ENCODE results near the gene SCUBE1.

Gene SCUBE1

DNA sequence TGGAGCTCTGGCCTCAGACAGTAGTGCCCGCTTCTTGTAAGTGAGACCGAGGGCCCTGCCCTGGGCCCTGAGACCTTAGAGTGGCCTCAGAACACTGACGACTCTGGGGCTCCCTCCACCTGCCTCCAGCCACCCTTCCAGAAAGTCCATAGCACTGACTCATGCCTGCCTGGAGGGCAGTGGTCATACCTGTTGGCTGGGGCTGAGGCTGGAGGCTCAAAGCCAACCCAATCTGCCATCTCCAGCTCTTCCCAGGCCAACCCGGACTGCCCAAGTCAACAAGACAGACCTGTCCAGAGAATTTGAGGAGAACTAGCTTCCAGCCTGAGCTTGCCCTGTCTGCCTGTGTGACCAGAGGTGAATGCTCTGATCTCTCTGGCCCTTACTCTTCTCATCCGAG, 89.3 kb downstream of the SCUBE1 start:
- no peak for DNase-seq

GRCh38 chr22:43252319-43252718, 90.9 kb downstream of the SCUBE1 start:
- no peak for DNase-seq

GRCh38 chr22:43249789-43250471, 93.2 kb downstream of the SCUBE1 start:
- no peak for DNase-seq

DNA sequence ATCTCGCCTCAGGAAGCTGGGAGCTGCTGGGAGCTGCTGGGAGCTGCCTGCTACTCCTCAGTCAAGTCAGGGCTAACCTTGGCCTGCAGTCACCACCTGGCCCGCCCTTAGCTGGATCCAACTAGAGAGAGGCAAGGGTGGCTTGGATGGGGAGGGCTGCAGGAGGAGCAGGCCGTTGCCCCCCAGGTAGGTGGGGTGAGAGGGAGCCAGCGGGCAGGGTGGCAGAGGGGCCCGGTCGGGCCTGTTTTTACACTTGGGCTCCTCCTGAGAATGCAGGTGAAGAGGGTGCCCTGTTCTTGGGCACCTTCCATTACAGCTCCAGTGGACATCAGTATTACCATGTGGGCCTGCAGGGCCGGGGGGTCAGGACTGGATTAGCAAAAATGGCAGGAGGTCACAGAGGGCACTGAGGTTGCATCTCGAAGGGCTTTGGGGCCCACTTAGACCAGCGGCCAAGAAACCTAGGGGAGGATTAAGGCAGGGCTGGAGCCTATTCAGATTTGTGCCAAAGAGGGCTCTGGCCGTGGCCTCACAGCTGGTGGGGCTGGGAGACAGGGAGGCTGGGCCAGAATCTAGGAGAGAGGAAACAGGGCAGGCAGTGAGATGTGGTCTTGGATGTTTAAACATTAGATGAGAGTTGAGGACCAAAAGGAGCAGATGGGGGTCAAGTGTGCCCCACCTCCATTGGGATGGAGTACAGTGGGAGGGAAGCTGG, 95.5 kb downstream of the SCUBE1 start:
- no peak for DNase-seq

- DNase-seq = no peak
Measured at GRCh38 chr22:43246188-43246587, 97.0 kb downstream of the SCUBE1 start.

GRCh38 chr22:43245717-43246116, 97.5 kb downstream of the SCUBE1 start:
- no peak for DNase-seq

DNA sequence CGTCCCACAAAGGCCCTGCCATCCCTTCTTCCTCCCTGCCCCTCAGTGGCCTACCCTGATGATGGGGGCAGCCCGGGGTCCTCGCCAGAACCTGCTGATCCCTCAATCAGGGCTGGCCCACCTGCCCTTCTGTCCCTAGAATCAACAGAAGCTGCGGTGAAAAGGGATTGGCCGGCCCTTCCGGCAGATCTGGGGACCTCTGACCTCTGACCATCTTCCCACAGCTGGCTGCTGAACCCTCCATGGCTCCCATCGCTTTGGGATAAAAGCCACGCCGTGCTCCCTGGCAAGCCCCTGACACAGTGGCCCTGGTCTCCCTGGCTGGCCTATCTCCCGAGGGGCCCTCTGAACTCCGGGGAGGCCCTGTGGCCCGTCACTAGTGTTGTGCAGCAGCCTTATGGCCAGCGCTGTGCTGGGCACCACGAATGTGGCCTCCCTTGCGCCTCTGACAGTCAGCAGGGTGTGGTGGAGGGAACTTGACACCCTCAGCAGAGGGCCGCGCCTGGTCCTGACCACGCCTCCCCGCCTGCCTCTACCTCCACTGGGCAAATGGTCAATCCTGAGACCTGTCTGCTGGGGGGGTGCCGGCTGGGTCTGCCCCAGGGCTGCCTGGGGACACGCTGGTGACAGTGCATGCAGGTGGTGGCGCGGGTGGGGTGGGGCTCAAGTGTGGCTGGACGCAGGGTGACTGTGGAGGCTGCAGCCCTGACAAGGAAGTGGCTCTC, 98.2 kb downstream of the SCUBE1 start:
- DNase-seq = no peak

DNA sequence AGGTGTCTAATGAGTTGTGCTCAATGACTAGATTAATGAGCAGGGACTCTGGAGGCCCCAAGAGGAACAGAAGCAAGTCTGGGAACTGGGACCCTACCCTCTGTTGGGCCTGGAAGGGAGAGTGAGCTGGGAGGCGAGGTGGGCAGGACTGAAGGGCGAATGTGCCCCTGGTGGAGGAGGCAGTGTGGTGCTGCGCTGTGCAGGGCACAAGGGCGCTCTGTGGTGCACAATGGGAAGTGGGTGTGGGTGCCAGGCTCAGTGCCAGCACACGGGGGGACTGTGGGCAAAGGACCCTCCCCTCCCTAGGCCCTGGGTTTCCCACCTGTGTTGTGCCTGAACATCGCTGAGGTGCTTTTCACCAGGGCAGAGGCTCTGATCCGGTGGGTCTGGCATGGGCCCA, 98.8 kb downstream of the SCUBE1 start:
- no peak for DNase-seq

DNA sequence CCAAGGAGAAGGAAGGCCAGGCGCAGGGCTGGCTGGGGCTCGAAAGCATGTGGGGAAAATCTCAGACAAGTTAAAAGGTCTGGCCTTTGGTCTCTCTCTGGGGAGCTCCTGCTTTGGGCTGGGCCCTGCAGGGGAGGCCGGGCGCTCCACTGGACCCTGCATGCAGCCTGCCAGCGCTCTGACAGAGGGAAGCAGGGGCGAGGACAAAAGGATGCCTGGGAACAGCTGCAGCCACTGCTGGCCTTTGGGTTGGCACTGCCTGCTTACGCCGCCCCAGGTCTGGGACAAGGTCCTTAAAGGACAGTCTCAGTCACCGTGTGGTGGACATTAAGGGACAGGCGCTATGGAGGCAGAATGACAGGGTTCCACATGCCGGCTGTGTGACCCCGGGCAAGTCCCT, 99.8 kb downstream of the SCUBE1 start:
- no peak for DNase-seq

GRCh38 chr22:43242627-43243026, 100.5 kb downstream of the SCUBE1 start:
- no peak for DNase-seq

GRCh38 chr22:43241699-43242386, 101.3 kb downstream of the SCUBE1 start:
- no peak for DNase-seq

DNA sequence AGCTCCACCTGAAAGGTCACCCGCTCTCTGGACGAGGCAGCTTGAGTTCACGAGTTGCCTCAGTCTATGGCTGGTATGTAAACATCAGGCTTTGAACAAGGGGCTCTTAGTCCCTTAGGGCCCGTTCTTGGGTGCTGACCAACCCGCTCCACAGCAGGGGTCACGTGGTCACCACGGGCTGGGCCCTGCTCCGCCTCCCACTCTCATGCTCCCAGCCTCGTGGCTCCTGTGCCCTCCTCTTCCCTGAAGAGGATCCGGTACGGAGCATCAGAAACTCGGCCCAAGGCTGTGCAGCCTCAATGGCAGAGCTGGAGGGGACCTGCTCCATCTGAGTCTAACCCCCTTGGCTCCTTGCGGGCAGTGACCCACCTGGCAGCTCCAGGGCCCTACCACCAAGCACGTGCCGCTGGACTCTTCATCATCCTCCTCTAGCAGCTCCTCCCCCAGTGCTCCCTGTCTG, 102.0 kb downstream of the SCUBE1 start:
- DNase-seq = no peak

DNA sequence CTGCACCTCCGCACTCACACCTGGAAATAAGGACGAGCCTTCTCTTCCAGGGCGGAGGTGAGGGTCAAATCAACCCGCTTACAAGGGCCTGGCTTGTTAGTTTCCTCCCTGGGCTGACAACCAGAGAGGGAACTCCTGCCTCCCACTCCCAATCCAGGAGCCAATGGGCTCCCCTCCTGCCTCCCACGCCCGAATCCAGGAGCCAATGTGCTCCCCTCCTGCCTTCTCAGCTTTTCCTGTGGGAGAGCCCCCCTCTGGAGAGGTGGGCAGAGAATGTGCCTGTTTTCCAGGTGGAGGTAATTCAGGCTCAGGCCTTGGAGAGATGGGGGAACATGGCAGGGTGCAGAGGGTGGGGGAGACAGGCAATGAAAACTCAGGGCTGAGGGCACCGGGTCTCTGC, 102.6 kb downstream of the SCUBE1 start:
- no peak for DNase-seq

- no peak for DNase-seq
Measured at GRCh38 chr22:43239956-43240355, 103.2 kb downstream of the SCUBE1 start.

DNA sequence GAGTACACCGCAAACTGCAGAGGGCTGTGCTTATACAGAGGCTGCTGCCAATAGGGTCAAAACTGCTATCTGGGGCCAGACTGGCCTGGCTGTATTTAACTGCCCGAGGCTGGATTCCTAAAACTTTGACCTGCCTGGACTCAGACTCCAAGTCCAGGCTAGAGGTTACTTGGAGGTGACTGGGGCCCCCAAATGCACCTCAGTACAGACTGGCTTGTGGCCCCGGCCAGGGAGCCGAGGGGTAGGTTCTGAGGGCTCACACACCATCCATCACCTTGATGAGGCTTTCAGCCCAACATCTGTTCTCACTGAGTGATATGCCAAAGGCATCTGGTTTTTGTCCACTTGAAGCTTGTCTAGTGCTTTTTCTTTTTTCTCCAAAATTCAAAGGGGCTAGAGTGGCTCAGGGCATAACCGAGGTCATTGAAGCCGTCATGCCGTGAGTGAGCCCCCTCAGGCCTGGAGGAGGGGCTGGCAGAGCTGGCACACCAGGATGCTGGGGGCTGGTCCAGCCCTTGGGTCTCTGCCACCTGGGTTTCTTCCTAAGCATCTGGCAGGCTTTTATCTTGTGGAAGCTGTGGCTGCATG, 103.9 kb downstream of the SCUBE1 start:
- DNase-seq = no peak

DNA sequence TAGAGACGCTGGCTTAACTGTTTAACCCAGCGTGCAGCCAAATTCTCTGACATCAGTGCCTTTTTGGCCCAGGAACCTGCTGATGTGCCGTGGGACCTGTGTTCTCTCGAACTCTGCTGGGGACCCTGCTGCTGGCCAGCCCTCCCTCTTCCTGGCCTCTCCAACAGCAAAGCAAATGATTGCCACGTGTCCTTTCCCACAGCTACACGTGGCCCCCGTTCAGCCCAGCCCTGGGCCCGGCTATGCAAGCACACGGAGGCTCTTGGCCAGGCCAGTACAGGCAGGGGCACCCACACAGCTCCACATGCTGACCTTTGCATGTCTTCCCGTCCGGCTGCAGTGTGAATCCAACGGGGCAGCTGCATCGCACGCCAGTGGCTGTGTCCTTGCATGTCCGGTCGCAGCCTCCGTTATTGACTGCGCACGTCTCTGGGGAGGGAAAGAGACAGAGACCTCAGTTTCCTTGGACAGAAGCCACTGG, 104.6 kb downstream of the SCUBE1 start:
- DNase-seq = no peak

DNA sequence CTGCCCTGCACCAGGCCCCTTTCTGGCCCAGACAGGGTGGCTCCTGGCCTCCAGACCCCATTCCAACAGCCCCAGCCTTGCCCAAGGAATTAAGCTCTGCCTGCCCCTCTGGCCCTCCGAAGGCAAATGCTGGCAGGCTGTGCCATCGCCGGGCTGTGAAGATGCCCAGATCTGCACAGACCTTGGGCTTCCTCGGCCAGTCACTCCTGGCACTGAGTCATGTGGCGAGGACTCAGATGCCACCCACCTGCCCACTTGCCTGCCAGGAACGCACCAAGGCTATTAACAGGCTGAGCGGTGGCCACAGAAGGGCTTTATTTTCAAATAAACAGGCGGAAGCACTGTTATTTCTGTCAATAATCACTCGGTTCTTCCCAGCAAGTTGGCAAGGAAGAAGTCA, 105.9 kb downstream of the SCUBE1 start:
- no peak for DNase-seq

GRCh38 chr22:43236411-43237166, 106.6 kb downstream of the SCUBE1 start:
- no peak for DNase-seq

DNA sequence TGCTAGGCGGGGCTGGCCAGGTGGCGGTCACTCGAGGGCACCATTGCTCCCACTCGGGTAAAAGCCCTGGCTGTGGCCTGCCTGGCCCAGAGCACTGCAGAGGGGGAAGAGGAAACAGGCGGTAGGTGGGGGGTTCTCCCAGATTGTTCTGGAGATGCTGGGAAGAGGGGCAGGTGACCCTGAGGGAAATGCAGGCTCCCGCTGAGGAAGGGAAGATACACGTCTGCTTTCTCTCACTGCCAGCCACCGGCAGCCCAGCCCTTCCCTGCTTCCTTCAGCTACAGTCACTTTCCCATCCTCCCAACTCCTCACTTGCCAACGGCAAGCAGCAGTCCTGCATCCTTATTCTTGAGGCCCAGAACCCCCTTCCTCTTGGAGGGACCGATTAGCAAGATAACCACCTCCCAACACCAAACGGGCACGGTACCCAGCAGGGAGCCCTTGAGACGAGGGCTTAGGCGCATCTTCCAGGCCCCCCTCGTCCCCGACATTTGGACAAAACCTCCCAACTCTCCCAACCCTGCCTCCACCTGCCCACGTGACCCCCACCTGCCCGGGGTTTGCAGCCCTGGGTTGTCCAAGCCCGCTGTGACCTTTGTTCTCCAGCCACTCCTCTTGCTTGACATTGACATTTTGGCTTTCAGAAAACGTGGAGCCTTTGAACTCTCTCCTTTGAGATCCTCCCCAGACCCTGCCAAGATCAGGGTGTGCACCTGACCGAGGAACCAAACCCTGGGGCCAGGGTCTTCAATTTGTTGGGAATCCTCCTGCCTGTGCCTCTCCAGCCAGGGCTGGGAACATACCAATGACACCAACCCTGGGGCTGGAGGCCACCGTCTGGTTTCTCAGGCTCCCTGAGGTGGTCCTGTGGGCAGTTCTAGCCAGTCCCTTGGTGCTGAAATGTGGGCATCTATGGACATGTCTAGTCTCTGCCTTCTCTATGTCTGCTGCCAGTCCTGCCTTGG, 107.4 kb downstream of the SCUBE1 start:
- no peak for DNase-seq

DNA sequence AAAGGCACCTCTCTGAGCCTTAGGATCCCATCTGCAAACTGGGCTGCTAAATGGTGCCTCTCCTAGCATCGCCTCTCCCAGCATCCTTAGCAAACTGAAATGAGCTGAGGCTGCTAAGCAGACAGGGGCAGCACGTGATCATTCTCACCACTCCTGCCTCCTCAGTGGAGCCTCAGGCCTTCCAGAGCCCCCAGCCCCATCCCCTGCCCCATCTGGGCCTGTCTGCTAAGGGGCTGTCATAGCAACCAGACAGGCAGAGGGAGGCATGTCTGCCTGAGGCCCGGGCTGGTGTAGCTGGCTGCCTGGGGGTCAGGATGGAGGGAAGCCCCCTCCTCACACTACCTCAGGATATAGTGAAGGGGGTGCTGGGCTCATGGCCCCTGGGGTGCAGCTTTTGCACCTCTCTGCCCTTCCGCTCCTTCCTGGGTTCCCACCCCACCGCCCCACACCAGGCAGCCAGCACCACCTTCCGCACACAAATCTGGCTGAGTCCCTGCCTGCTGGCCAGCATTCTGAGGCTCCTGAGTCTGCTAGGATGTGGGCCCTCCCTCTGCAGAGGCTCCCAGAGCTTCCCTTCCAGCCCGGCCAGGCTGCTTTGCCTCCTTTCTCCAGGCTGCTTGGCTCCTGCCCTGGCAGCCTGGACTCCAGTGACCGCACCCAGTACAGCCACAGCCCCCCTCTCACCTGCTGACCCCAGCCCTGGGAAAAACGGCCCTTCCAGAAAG, 108.7 kb downstream of the SCUBE1 start:
- DNase-seq = no peak

Data from CD4-positive, alpha-beta T cell treated with Interleukin-17A for 4 hours (primary cell).